Tibial nerve (tissue), 4 donors: ENCODE measurements around the gene SLC44A4. TPM values are rescaled to one million over a fixed set of nuclear protein-coding genes. Genes with fewer than 3 reads are reported as not detected.

Source experiments
- DNase-seq, 2 donors: peaks; one replicate each; pipeline ENCODE4 v3.0.0-alpha.2; 2019; ENCODE audit warnings: low spot score in 2 of 2
- H3K27ac ChIP-seq, 4 donors: fragments of 200-600 bp; sonication (generic) in 3 of 4; one replicate each; pipeline ENCODE4 v1.5.1; 2017 to 2019; ENCODE audit warnings: mild to moderate bottlenecking in 1 of 4
- H3K27me3 ChIP-seq, 2 donors: fragments of 200-600 bp; sonication (generic) in 1 of 2; one replicate each; pipeline versions ENCODE4 v1.5.1 to v1.6.0; 2017 to 2019
- H3K36me3 ChIP-seq, 3 donors: fragments of 200-600 bp; sonication (generic); one replicate each; pipeline ENCODE4 v1.5.1; 2018 to 2019
- H3K4me1 ChIP-seq, 4 donors: fragments of 200-600 bp; sonication (generic) in 3 of 4; one replicate each; pipeline ENCODE4 v1.5.1; 2017 to 2019
- H3K4me3 ChIP-seq, 4 donors: fragments of 200-600 bp; sonication (generic) in 3 of 4; one replicate each; pipeline ENCODE4 v1.5.1; 2017 to 2019; ENCODE audit warnings: mild to moderate bottlenecking in 1 of 4, moderate library complexity in 1 of 4
- H3K9me3 ChIP-seq, 4 donors: fragments of 200-600 bp; sonication (generic) in 3 of 4; one replicate each; pipeline ENCODE4 v1.5.1; 2017 to 2019
- EP300 ChIP-seq, 2 donors: sonication (generic); formaldehyde crosslinking; IDR thresholded peaks; one replicate each; pipeline ENCODE4 v1.6.1; 2017; ENCODE audit warnings: antibody characterized with exemption in 2 of 2, mild to moderate bottlenecking in 1 of 2
- POLR2A ChIP-seq, 2 donors: fragments of 450-650 bp; IDR thresholded peaks; one replicate each; pipeline ENCODE4 v1.6.1; 2017; ENCODE audit warnings: antibody characterized with exemption in 2 of 2, mild to moderate bottlenecking in 2 of 2, moderate library complexity in 2 of 2
- WGBS, 2 donors: methylation state at CpG; one replicate each; pipeline ENCODE4 v1.1.5; 2018; 5-methylcytosine and 5-hydroxymethylcytosine counted together
- total RNA-seq, 4 donors: library from RNA; depleted of rRNA; stranded (reverse); fragments of >200 nt; gene quantifications; one replicate each; pipeline ENCODE4 v1.1.0, GENCODE V29; 2016
- TF ChIP-seq, protein P1 (sequence below), 5 experiments: fragments of 200-600 bp in 3 of 5; fragments of 450-650 bp in 2 of 5; sonication (generic) in 3 of 5; IDR thresholded peaks; one replicate each; pipeline ENCODE4 v1.5.1; 2016 to 2019; ENCODE audit warnings: antibody characterized with exemption in 5 of 5, mild to moderate bottlenecking in 3 of 5, moderate library complexity in 2 of 5

SLC44A4 gene
- total RNA-seq, 4 donors from 2014 or later: 0.22 to 0.84 (median 0.59) TPM; not detected in 1

DNA sequence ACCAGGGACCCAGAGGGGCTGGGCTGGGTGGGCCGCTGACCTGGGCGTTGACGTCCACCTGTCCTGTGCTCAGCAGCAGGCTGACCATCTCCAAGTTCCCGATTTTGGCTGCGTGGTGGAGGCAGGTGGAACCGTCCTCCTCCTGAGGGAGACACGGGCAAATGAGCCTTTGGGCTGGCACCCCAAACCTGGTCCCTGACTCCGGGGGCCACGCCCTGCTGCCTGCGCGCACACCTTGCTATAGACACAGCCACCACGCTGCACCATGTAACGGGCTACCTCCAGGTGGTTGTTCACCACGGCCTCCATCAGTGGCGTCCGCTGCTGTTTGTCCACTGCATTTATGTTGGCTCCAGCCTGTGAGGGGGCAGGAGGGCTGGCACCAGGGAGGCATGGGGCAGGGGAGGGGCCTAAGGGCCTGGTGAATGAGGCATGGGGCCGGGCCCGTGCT is 7.8 kb upstream of the SLC44A4 start:
- Histone ChIP-seq H3K9me3 (no peaks in the 10 kb centered on the region), H3K36me3 (peaks cover 7 to 100% (median 38%) of the 10 kb centered on the region in 3 donors), H3K27ac (peak overlapping the region in 2 of 4 donors; percentile 43 to 45), H3K27me3 (no peaks in the 10 kb centered on the region), H3K4me3 (no peak overlapping the region), H3K4me1 (no peaks in the 10 kb centered on the region)
- TF ChIP-seq POLR2A (IDR thresholded peaks at IDR 0.05) (no peak), EP300 (IDR thresholded peaks at IDR 0.05) (no peak)
- TF ChIP-seq, protein P1, sequence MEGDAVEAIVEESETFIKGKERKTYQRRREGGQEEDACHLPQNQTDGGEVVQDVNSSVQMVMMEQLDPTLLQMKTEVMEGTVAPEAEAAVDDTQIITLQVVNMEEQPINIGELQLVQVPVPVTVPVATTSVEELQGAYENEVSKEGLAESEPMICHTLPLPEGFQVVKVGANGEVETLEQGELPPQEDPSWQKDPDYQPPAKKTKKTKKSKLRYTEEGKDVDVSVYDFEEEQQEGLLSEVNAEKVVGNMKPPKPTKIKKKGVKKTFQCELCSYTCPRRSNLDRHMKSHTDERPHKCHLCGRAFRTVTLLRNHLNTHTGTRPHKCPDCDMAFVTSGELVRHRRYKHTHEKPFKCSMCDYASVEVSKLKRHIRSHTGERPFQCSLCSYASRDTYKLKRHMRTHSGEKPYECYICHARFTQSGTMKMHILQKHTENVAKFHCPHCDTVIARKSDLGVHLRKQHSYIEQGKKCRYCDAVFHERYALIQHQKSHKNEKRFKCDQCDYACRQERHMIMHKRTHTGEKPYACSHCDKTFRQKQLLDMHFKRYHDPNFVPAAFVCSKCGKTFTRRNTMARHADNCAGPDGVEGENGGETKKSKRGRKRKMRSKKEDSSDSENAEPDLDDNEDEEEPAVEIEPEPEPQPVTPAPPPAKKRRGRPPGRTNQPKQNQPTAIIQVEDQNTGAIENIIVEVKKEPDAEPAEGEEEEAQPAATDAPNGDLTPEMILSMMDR (IDR thresholded peaks at IDR 0.05): no peak
- no peak for DNase-seq
- WGBS, 2 donors: 69 to 74% methylated on average over 18 of the region's 18 CpGs

DNA sequence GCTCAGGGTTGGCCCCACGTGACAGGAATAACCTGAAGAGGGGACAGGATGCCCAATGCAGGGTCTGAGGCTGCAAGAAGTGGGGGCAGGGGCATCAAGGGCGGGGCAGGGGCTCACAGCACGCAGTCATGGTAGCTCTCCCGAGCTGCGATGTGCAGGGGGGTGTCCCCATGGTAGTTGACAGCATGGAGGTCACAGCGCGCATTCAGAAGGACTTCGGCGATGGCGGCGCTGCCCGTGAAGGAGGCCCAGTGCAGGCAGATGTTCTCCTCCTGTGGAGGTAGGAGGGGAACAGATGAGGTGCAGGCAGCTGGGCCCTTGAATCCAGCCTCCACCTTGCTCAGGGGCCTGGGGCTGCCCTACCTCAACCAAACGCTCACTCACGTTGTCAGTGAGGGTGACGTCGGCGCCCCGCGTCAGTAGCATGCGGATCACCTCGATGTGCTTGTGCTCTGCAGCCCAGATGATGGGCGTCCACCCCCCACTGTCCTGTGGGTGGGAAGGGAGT is 5.8 kb upstream of the SLC44A4 start:
- H3K4me1 ChIP-seq: no peaks in the 10 kb centered on the region
- H3K36me3 ChIP-seq: peaks cover 9 to 100% (median 42%) of the 10 kb centered on the region in 3 donors
- no peaks in the 10 kb centered on the region for H3K27me3 ChIP-seq
- TF ChIP-seq, protein P1 (IDR thresholded peaks at IDR 0.05): no peak
- TF ChIP-seq POLR2A (IDR thresholded peaks at IDR 0.05): no peak
- no peak for TF ChIP-seq EP300 (IDR thresholded peaks at IDR 0.05)
- H3K9me3 ChIP-seq: no peaks in the 10 kb centered on the region
- WGBS, 2 donors: 90 to 94% methylated on average over 18 to 20 of the region's 22 CpGs
- DNase-seq: no peak
- no peak overlapping the region for H3K27ac ChIP-seq
- H3K4me3 ChIP-seq: no peak overlapping the region

DNA sequence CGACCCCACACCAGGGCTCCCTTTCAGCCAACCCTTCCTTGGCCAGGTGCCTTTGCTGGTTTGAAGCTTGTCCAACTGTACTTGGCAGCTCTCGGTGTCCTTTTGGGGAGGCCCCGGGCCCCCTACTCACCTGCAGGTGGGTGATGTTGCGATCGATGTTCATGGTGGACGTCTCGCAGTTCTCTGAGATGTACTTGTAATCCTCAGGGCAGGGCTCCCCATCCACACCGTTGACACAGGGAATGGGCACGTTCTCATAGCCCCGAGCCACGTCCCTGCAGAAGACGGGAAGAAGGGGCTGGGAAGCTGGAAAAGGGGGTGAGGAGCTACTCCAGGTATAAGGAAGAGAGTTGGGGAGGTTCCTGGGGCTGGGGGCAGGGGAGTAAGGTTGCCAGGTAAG is 4.9 kb upstream of the SLC44A4 start:
- Histone ChIP-seq H3K4me3 (no peak overlapping the region), H3K27ac (no peak overlapping the region), H3K27me3 (no peaks in the 10 kb centered on the region), H3K36me3 (peaks cover 9 to 94% (median 44%) of the 10 kb centered on the region in 3 donors), H3K9me3 (no peaks in the 10 kb centered on the region), H3K4me1 (no peaks in the 10 kb centered on the region)
- WGBS, 2 donors: 89 to 90% methylated on average over 12 of the region's 12 CpGs
- TF ChIP-seq POLR2A (IDR thresholded peaks at IDR 0.05) (no peak), EP300 (IDR thresholded peaks at IDR 0.05) (no peak)
- TF ChIP-seq, protein P1 (IDR thresholded peaks at IDR 0.05): no peak
- DNase-seq: no peak

DNA sequence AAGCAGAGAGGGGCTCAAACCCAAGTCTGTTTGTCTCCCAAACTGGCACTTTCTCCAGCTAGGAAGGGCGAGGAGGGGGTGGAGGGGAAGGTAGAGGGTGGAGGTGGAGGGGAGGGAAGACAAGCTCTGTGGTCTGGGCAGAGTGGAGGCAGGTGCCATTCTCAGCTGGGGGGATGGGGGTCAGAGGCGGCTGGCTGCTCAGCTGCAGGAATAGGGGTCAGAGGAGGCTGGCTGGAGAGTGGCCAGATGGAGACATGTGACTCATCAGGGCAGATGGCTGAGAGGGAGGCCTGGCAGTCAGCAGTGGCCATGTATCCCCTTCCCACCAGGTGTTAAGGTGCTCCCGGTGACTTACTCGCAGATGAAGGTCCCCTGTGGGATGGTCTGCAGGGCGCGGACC is 3.5 kb upstream of the SLC44A4 start:
- Histone ChIP-seq H3K4me1 (no peaks in the 10 kb centered on the region), H3K4me3 (no peak overlapping the region), H3K27ac (no peak overlapping the region), H3K9me3 (no peaks in the 10 kb centered on the region), H3K36me3 (peaks cover 9 to 80% (median 35%) of the 10 kb centered on the region in 3 donors), H3K27me3 (no peaks in the 10 kb centered on the region)
- 76 to 80% methylated on average over 6 of the region's 6 CpGs for WGBS, 2 donors
- DNase-seq: no peak
- TF ChIP-seq, protein P1 (IDR thresholded peaks at IDR 0.05): no peak
- TF ChIP-seq EP300 (IDR thresholded peaks at IDR 0.05) (no peak), POLR2A (IDR thresholded peaks at IDR 0.05) (no peak)

DNA sequence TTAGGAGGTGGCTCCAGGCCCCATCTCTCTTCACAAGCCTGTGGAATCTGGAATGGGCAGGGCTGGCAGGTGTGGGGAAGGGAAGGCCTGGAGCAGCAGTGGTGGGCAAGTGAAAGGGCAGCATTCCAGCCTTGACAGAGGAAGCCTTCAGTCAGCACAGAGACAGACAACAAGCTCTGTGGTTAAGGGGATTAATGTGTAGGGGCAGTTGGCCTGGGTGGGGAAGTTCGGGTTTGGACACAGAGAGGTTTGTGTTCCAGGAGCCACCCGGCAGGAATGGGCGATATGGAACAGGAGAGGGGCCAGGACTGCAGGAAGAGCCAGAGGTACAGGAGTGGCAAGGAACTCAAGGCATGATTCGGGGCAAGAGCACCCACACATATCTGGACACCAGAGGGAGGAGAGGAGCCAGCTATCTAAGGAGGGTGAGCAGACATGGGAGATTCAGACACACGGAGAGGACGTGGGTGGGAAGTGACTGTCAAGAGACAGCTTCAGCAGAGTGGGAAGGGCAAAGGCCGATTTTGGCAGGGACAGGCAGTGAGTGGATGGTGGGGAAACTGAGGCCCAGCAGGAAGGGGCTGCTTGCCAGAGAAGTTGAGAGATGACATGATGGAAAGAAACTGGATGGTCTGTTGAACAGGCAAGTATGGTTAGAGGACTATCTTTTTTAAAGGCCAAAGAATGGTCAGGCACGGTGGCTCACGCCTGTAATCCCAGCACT is 2.5 kb upstream of the SLC44A4 start:
- Histone ChIP-seq H3K27ac (no peak overlapping the region), H3K4me3 (no peak overlapping the region), H3K4me1 (no peaks in the 10 kb centered on the region), H3K9me3 (no peaks in the 10 kb centered on the region), H3K36me3 (peaks cover 9 to 70% (median 33%) of the 10 kb centered on the region in 3 donors), H3K27me3 (no peaks in the 10 kb centered on the region)
- WGBS, 2 donors: 73 to 74% methylated on average over 9 of the region's 9 CpGs
- TF ChIP-seq POLR2A (IDR thresholded peaks at IDR 0.05) (no peak), EP300 (IDR thresholded peaks at IDR 0.05) (no peak)
- TF ChIP-seq, protein P1 (IDR thresholded peaks at IDR 0.05): no peak
- DNase-seq: no peak
